HG03108 (cell line): ENCODE measurements around the gene APOL1.
"Not testable (repeated sequence)": the region's sequence is repeated elsewhere in the genome, so short reads cannot be mapped to it uniquely, and the experiment has no call there.

Experiments
- ATAC-seq: cut with Tn5 transposase; IDR thresholded peaks from one replicate; pipeline ENCODE4 v1.9.1; 2021; ENCODE audit warnings: moderate library complexity; ENCODE audit not compliant: unreplicated experiment

The APOL1 gene

DNA sequence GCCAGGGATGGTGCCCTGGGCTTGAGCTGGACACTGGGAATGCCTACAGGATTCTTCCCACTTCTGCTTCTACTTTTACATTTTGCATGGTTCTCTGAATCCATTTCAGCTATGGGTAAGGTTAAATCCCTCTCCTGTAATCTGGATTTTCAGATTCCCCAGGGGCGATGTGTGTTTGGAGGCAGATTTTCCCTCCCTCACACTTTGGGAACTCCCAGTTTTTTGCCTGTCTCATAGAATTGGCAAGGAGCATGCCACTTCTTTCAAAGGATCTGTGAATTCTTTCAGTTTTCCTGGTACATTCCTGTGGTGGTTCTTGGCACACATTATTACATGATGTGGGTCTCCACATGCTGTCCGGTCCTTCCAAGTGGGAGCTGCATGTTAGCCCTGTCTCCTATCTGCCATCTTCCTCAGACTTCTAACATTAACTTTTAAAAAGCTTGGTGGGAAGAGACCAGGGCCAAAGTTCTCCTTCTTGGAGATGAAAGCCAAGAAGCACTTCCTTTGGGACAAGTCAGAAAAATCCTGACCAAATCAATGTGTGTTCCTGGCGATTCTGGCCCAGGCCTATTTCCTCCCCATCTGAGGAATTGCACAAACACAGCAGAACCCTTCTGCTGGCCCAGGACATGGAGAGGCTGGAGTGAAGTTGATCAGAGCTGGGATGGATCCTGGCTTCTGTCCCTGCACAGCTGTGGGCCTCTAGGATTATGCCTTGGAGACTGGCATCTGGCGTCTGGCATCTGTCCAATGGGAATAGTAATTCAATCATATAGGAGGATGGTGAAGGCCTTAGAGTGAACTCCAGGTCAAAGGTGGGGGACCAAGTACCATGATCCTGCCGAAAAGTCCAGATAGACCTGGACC is 8.2 kb upstream of the APOL1 start:
- ATAC-seq: no peak

DNA sequence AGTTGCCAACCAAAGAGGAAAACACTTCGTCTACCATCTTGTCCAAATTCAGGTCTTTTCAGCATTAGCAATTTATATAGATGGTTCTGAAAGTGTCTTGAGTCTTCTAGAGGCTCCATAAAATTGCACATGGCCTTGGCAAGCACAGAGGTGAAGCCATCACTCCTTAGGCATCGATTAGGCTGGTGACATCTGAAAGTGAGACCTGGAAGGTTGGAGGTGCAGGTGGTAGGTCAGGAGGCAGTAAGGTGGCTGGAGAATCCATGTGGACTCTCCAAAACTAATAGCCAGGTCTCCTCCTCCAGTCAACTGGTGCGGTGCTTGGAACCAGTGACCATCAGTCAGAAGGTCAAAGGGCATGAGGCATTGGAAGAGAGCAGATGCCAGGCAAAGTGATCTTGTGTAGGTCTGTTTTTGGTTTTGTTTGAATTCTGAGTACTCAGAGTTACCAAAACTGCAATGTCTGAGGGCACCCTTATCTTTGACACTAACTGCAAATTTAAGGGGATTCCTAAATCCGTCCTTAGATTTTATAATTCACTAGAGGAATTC is 7.1 kb upstream of the APOL1 start:
- no peak for ATAC-seq

DNA sequence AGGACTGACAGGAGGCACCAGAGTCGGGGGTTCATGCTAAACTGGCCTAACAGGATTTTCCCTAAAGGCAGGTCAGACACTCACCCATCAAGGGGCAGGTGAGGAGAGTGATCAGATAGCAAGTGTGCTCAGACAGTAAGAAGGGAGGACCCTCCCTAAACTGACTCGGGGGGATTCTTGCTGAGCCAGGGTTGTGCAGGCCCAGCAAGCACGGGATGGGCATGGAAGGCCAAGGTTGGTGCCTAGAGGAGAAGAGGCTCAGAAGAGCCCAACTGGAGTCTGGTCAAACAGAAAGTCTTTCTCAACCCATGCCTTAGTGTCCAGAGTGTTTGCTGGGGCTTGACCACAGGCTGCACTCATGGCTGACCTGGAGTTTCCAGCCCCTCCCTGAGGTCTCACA is 6.2 kb upstream of the APOL1 start:
- ATAC-seq: no peak

DNA sequence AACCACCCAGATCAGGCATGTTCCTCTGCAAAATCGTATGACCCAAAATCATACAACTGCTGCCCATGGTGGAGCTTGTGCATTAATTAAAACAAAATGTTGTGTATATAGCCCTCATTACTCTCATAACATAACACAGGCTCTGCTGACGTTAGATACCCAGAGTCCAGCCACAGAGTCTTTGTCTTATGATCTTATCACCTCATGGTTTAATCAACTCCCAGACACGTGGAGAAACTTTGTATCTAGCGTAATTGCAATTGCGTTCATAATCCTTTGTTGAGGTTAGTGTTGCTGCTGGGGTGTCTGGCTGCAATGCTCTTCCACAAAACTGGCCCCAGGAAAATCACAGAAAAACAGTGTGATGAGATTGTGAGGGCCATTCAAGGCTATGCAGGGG is 5.0 kb upstream of the APOL1 start:
- ATAC-seq: no peak

DNA sequence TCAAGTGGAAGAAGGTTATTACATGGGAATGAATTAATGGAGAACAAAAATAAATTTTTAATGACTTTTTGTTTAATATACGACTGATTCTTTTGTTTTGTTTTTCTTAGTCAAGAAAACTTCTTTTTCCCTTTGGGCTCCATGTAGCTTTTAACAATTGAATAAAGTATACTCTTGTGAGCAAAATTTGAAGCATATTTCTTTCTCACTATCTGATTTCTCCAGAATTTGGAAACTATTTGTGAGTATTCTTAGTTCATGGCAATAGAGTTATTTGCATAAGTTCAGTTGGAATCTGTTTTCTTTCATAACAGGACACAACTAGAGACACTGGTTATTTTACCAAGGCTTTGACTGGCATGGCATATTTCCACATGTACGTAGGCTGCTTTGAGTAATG is 3.8 kb upstream of the APOL1 start:
- no peak for ATAC-seq

DNA sequence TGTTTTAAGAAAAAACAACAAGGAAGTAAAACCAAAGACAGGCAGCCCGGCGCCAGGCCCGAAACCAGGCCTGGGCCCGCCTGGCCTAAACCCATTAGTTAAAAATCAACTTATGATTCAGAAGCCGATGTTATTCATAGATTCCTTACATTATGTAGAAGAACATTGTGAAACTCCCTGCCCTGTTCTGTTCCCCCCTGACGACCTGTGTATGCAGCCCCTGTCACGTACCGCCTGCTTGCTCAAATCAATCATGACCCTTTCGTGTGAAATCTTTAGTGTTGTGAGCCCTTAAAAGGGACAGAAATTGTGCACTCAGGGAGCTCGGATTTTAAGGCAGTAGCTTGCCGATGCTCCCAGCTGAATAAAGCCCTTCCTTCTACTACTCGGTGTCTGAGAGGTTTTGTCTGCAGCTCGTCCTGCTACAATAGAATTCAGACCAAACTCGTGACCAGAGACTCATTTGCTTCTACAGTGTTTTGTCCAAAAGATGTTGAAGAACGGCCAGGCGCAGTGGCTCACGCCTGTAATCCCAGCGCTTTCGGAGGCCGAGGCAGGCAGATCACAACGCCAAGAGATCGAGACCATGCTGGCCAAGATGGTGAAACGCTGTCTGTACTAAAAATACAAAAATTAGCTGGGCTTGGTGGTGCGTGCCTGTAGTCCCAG is 2.5 kb upstream of the APOL1 start:
- not testable (repeated sequence) for ATAC-seq

DNA sequence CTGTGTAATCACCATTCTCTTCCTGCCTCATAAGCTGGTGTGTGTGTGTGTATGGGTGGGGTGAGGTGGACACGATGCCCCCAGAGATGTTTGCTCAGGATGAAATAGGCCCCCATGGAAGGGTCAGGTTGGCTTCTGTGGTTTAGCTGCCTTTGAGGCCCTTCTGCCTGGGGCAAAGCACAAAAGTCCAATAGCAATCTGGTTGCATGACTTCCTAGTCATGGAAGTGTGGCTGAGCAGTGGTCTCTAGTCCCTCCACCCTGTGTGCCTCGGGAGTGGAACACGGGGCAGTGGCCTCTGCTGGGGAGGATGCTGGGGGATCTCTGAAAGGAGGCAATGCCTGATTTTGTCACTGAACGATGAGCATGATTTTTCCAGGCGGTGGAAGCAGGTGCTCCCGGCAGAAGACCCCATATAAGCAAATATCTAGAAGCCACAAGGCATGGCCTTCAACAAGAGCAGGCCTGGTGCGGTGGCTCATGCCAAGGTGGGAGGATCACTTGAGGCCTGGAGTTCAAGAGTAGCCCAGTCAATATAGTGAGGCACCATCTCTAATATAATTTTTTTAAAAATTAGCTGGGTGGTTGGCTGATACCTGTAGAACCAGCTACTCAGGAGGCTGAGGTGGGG is 839 bp upstream of the APOL1 start:
- not testable (repeated sequence) for ATAC-seq

DNA sequence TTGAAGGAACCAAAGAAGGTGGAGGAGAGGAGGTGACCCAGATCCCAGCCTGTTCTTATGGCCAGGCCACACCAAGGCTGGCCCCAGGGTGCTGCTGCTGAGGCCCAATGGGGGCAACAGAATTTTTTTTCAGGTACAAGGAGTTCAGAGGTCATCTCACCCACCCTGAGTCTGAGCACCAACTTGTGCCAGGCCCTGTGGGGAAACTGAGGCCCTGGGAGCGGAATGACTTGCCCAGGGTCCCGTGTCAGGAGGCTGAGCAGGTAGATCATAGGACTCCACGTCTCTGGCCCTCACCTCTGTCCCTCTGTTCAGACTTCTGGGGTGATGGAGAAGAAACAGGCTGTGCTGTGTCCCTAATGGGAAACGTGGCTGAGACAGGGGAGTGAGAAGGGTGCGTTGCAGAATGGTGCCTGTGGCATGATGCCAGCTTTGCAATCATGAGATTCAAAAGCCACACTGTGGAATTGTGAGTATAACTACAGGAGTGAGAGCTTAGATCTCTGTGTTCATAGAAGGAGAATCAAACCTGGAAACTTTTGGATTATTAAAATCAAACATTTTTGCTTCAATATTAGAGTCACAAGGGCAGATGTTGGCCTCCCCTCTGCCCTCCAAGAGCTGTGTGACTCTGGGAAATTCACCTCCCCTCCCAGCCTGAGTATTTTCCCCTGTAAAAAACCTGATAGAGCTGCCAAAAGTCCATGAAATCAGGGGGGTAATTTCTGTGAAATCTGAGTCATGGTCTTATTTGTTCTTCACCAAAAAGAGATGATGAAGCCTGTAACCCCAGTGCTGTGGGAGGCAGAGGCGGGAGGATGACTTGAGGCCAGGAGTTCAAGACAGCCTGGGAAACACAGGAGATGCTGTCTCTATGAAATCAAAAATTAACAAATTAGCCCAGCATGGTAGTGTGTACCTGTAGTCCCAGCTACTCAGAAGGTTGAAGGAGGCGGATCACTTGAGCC is 874 bp downstream of the APOL1 start:
- ATAC-seq: no peak

DNA sequence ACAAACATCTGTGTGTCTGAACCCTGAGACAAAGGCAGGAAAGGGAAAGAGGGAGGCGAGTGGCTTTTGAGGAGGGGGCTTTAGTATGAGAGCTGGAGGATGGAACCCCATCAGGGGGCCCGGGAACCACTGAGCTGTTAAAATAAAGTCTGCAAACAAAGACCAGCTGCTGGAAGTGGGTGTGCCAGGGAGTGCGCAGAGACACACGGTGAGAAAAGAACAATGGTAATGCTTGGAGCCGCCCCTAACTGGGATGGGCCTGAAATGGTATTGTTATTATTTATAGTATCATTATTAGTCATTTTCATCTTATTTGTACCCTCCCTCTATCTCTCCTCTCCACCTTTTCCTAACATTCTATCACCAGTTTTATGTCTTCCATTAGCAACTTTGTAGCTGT is 2.6 kb downstream of the APOL1 start:
- not testable (repeated sequence) for ATAC-seq

DNA sequence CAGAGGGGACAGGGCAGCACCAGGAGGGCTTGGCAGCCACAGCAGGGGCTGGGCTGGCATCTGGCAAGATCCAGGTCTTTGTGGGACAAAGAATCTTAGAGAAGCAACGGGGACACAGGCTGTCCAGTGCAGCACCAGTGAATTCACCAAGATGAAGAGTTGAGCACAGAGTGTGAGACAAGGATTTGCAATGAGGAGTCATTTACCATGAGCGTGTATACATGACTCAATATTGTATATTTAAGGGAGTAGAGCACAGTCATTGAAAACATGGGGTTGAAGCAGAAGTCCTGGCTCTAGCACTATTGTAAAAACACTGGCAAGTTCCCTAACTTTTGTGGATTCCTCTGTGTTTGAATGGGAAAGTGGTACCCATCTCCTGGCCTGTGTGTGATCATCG is 3.5 kb downstream of the APOL1 start:
- no peak for ATAC-seq

DNA sequence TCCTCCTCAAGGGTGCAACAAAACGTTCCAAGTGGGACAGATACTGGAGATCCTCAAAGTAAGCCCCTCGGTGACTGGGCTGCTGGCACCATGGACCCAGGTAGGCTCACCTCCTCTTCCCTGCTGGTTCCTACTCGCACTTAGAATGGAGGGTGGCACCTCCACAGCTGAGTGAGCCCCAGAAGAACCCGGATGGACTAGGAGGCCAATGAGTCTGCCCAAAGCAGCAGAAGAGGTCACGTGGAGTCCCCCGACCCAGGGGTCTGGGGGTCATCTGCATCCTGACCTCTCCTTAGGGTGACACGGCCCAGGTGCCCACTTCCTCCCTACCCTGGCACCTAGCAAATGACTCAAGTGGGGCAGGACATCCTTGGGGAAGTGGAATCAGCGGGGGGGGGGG is 4.4 kb downstream of the APOL1 start:
- ATAC-seq: no peak

DNA sequence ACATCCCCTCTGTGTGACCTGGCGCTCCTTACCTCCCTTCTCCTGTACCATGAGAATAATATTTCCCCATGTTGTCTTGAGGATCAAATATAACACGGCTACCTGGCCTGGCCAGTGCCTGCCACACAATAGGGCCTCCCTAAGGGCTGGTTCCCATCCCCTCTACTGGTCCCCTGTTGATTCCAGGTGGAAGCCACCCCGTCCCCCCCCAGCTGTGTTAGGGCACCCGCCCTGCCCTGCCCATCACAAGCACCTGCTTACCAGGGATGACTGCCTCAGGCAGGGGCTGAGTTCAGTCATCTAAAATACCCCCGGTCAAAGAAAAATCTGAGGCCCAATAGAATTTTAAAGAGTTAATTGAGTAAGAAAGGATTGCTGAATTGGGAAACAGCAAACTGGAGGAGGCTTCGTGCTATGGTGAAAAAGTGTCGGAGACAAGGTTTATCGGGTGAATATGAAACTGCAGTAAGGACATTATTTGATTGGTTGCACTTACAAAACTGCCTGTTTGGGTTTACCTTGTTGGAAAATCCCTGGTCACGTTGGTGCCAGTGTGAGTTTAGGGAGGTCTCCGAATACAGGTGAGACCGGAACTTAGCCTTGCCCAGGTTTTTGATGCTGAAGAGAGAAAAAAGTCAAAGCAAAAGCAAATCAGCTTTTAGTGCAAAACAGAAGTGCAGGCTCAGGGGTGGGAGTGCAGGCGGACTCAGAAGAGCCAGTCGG is 5.2 kb downstream of the APOL1 start:
- ATAC-seq: no peak

DNA sequence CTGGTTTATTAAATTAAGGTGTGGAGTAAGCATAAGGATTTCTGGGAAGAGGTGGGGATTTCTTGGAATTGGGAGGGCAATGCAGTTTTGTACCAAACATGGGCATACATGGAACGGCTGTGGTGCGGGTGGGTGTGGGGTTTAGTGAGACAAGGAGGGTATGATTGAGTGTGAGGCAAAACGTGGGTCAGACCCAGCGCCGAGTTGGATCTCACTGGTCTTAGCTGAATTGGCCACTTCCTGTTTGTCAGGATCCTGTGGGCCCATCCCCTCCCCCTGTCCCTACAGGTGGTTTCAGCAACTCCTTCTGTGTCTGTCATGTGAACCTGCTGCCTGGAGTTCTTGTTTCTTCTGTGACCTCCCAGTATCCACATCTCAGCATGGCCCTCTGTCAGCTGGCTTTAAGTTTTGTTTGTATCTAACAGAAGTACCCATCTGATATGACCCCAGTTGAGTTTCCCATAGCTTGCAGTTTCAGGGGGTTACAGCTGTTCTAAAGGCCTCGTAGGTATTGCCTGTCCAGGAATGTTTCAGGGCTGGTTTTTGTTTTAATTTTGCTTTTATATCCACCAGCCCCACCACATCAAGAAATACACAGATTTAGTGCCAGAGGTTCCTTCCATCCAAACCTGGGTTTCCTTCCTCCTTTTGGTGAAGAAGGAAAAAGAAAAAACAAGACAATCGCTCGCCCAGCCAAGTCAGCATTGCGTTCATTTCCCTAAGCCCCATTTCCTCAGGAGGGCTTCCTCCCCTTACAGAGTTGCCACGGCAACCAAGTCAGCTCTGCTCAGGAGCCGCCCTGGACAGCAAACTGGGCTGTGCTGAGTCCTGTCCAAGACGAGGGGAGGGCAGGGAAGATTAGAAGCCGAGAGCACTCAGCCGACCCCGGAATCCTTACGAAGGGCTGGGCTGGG is 6.0 kb downstream of the APOL1 start:
- peak; percentile 51 for ATAC-seq

DNA sequence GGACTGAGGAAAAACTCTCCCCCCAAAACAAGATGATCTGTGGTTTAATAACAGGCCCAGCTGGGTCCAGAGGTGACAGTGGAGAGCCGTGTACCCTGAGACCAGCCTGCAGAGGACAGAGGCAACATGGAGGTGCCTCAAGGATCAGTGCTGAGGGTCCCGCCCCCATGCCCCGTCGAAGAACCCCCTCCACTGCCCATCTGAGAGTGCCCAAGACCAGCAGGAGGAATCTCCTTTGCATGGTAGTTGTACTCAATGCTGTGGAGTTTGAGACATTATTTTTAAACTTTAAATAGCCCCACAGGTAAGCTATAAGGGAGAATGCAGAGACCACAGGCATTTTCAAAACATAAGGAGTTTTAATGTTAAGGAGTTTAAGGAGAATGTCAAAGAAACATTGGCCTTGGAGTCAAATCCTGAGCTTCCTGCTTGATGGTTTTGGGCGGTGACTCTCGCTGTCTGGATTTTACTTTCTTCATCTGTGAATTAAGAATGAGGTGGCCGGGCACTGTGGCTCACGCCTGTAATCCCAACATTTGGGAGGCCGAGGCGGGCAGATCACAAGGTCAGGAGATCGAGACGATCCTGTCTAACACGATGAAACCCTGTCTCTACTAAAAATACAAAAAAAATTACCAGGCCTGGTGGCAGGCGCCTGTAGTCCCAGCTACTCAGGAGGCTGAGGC is 6.8 kb downstream of the APOL1 start:
- no peak for ATAC-seq

DNA sequence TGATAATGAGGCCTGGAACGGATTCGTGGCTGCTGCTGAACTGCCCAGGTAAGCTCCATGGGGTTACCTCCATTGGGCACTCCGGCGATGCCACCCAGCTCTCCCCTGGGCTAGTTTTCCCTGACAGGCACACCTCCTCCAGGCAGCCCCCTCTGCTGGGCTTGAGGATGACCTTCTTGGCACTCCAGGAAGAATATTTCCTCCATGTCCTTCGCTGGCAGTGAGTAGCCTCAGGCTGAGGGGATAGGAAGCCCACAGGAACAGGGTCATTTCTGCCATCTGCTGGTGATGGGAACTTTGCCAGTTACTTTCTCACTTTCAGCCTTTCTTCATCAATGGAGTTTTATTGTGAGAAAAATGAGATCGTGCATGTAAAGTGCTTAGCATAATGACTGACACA is 8.7 kb downstream of the APOL1 start:
- ATAC-seq: not testable (repeated sequence)

DNA sequence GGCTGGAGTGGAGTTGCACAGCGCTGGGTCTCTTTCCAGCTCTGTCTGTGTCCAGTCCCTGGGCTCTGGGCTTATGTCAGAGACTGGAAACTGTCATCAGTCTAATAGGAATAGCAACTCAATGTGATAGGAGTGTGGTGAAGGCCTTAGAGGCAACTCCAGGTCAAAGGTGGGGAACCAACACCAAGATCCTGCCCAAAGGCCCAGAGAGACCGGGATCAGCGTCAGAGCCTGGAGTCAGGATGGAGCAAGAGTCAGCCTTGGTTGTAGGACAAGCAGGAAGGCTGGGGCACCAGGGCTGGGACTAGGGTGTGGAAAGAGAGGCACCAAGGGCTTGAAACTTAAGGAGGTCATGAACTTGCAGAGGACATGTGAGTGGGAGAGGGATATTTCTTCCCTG is 9.4 kb downstream of the APOL1 start:
- ATAC-seq: not testable (repeated sequence)

DNA sequence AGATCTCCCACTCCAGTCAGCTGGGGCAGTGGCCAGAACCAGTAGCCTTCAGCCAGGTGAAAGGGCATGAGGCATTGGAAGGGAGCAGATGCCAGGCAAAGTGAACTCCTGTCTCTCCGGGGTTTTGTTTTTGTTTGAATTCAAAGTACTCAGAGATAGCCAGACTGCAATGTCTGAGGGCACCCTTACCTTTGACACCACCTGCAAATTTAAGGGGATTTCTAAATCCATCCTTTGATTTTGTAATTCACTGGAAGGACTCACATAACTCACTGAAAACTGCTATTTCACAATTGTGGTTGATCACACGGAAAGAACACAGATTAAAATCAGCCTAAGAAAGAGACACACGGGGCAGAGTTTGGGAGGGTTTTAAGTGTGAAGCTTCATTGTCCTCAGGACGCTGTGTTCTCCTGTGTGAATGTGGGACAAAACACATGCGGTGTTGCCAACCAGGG is 10.3 kb downstream of the APOL1 start:
- ATAC-seq: not testable (repeated sequence)
